ENCODE results near the gene ZXDC. TPM values are rescaled to one million over a fixed set of nuclear protein-coding genes. Genes with fewer than 3 reads are reported as not detected.

Gene ZXDC
- total and polyA plus RNA-seq, 2 donors (not counting 3 experiments of a cell fraction or from before 2014, with no cell fraction given), result 15.2 to 22.6 TPM

DNA sequence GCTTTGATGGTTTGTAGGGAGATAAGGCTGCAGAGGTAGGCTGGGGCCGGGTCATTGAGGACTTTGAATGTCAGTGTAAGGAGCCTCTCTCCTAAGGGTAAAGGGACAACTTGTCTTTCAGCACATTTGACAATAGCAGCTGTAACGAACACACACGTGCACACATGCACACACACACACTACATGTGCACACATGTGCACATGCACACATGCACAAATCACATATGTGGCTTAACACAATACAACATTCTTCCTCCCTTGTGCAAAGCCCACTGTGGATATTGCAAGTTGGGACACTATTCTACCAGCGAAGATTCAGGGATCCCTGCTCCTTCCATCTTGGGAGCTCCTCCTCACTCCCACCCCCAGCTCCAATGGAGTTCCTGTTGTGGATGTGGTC lies 82.1 kb downstream of the ZXDC start:
- intact Hi-C loops (cut with micrococcal nuclease), result no loop called here
- ChIA-PET POLR2A (no interaction called here), CTCF (interaction anchor here (6.4 kb wide), 1 partner anchor 135 kb away, joined by 112 read pairs; no protein-coding TSS in a partner anchor)
- no peaks in the 10 kb centered on the region for H3K9me3 ChIP-seq (replicated peaks; ENCODE audit: control insufficient read depth, insufficient read depth, low read length)
- DNase-seq (ENCODE audit: low read depth, low spot score), result no peak
- H3K9ac ChIP-seq (replicated peaks; ENCODE audit: extremely low read depth, insufficient read depth, low read length), result no peak overlapping the region
- H2AFZ ChIP-seq (ENCODE audit: low read depth, low read length), result no peak overlapping the region
- H3K9me1 ChIP-seq (replicated peaks; ENCODE audit: control insufficient read depth, extremely low read depth, insufficient read depth, low read length), result no peaks in the 10 kb centered on the region
- H3K4me1 ChIP-seq (ENCODE audit: control insufficient read depth, extremely low read depth, insufficient read depth, low read length), result no peaks in the 10 kb centered on the region
- BruUV-seq (replicated peaks), result no TSS peak
- H3K27ac ChIP-seq (ENCODE audit: insufficient read depth, low read depth, low read length), result no peak overlapping the region
- no peaks in the 10 kb centered on the region for H3K79me2 ChIP-seq (ENCODE audit: control insufficient read depth, insufficient read depth, low read length)
- H3K27me3 ChIP-seq (ENCODE audit: control insufficient read depth in 2 of 2, insufficient read depth in 2 of 2, low read length in 2 of 2), result peaks cover 22 to 31% of the 10 kb centered on the region in 2 experiments
- TF ChIP-seq GATA2 (IDR thresholded peaks at IDR 0.05; ENCODE audit: insufficient read depth, insufficient read length, low read depth, low read length), result no peak
- TF ChIP-seq JUN (IDR thresholded peaks at IDR 0.05; ENCODE audit: borderline replicate concordance, insufficient read depth, insufficient read length, low read depth), result no peak
- no peak for TF ChIP-seq EZH2 (IDR thresholded peaks at IDR 0.05; ENCODE audit: borderline replicate concordance, low read depth, low read length, severe bottlenecking)
- TF ChIP-seq MYC (IDR thresholded peaks at IDR 0.05; ENCODE audit: low read depth, low read length), result no peak
- TF ChIP-seq POLR2A (IDR thresholded peaks at IDR 0.05; ENCODE audit: low read depth, low read length), result no peak
- TF ChIP-seq POLR2AphosphoS5 (IDR thresholded peaks at IDR 0.05; ENCODE audit: insufficient read depth, low read depth, low read length), result no peak
- TF ChIP-seq FOS (IDR thresholded peaks at IDR 0.05; ENCODE audit: borderline replicate concordance, insufficient read depth, low read length), result no peak
- TF ChIP-seq, protein P1, sequence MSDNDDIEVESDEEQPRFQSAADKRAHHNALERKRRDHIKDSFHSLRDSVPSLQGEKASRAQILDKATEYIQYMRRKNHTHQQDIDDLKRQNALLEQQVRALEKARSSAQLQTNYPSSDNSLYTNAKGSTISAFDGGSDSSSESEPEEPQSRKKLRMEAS (IDR thresholded peaks at IDR 0.05; ENCODE audit: insufficient read depth, insufficient read length), result no peak
- TF ChIP-seq, protein P2, sequence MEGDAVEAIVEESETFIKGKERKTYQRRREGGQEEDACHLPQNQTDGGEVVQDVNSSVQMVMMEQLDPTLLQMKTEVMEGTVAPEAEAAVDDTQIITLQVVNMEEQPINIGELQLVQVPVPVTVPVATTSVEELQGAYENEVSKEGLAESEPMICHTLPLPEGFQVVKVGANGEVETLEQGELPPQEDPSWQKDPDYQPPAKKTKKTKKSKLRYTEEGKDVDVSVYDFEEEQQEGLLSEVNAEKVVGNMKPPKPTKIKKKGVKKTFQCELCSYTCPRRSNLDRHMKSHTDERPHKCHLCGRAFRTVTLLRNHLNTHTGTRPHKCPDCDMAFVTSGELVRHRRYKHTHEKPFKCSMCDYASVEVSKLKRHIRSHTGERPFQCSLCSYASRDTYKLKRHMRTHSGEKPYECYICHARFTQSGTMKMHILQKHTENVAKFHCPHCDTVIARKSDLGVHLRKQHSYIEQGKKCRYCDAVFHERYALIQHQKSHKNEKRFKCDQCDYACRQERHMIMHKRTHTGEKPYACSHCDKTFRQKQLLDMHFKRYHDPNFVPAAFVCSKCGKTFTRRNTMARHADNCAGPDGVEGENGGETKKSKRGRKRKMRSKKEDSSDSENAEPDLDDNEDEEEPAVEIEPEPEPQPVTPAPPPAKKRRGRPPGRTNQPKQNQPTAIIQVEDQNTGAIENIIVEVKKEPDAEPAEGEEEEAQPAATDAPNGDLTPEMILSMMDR (IDR thresholded peaks at IDR 0.05; ENCODE audit: extremely low read depth in 1 of 2, insufficient read depth in 1 of 2, low read depth in 1 of 2, low read length in 2 of 2), result no peak
- dilution Hi-C loops (cut with MboI; ENCODE audit: extremely low pct_ligation_motif_present, low sequenced_read_pairs), result no loop called here
- no peaks in the 10 kb centered on the region for H4K20me1 ChIP-seq (replicated peaks; ENCODE audit: control insufficient read depth, extremely low read depth, insufficient read depth, low read length)
- H3K4me3 ChIP-seq (replicated peaks in 1 of 3; ENCODE audit: insufficient read depth in 1 of 3, low read depth in 1 of 3, low read length in 3 of 3), result no peak overlapping the region
- no peak overlapping the region for H3K4me2 ChIP-seq (ENCODE audit: insufficient read depth, low read length)
- no peak for FAIRE-seq
- H3K36me3 ChIP-seq (ENCODE audit: control insufficient read depth in 2 of 2, extremely low read depth in 1 of 2, insufficient read depth in 2 of 2, low read length in 2 of 2), result no peaks in the 10 kb centered on the region

Data from endothelial cell of umbilical vein (primary cell).